Ecto neural progenitor cell (in vitro differentiated cells): ENCODE data around the gene BAZ2B.

Source experiments
- DNase-seq: peaks from one replicate; pipeline ENCODE4 v3.0.0-alpha.2; 2018; ENCODE audit warnings: low spot score

Gene BAZ2B

DNA sequence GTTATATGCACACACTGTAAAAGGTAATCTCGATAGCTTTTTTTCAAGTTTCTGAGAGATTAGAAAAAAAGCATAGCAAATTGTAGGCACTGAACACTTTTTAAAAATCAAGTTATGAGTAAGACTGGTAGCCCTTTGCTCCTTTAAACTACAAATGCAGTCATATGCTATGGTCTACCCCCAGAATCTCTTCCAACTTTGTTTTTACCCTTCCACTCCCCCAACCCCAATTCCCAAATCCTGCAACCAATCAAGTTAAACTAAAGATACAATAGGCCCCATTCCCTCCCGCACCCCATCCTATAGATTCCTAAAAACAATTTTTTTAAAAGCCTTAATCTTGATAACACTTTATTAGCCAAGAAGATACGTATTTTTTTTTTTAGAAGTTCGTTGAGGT lies 752 bp upstream of the BAZ2B start:
- DNase-seq = no peak

DNA sequence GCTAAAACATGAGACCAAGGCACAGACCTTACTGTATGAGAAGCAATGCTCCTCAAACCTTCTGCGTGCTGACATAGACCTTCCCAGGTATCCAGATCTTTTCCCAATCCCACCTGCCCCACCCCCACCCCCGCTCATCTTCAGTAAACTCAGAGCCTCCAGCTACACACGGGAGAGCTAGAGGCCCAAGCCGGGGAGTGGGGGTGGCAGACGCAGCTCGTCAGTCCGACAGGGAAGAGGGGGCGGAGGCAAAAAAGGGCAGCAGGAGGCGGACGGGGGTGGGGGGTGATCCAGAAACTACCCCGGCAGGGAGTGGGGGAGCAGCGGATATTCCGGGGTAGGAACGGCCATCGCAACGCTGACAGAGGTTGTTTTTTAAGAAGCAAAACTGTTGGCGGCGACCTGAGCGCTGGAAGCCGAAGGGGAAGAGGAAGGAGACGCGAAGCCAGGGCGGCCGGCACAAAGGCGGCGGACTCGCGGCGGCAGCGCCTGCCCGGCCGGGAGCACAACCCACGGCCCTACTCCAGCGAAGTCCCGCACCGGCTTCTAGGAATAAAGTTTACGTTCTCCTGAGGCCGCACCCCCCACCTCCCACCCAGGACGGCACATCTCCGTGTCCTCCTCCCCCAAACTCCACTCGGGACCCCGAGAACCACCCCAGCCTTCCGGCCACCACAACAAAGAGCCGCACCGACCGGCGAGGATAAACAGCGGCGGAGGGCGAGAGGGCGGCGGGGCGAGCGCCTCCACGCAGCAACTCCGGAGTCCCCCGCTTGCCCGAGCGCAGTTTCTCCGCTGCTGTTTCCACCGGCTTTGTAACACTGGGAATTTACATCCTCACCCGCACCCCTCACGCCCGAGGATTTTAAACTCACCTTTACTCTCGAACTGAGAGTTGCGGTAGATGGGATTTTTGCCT lies 722 bp downstream of the BAZ2B start:
- peak; percentile 90 for DNase-seq

DNA sequence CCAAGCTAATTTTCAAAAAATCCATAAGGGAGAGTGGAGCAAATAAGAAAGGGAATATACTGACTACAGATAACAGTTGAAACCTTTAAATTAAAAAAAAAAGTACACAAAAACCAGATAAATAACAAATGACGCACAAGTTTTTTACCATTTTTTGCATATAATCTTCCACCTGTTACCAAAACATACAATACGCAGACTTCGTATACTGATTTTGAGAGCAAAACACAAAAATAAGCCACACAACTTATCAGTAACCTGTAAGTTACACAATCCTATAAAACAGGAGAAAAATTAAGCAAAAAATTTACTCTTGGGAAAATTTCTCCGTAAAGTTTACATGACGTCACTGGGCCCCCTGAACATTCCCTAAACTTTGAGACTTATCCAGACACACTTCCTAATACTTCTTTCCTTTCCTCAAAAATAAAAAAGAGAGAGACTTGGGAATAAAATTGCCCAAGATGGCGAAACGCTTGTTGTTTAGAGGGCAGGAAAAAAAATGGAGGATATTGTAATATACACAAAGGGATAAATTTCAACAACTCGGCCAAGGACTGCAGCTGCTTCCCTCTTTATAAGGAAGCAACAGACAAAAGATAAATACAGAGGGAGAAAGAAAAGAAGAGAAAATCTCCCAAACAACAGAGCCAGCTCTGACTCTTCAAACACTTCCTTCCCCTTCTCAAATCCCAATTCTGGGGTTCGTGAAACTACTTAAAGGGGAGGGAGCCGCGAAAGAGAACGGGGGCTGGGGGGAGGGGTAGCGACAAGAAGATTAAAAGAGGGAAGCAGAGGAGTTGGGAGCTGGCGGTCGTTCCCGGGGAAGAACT lies 1.6 kb downstream of the BAZ2B start:
- DNase-seq = no peak

DNA sequence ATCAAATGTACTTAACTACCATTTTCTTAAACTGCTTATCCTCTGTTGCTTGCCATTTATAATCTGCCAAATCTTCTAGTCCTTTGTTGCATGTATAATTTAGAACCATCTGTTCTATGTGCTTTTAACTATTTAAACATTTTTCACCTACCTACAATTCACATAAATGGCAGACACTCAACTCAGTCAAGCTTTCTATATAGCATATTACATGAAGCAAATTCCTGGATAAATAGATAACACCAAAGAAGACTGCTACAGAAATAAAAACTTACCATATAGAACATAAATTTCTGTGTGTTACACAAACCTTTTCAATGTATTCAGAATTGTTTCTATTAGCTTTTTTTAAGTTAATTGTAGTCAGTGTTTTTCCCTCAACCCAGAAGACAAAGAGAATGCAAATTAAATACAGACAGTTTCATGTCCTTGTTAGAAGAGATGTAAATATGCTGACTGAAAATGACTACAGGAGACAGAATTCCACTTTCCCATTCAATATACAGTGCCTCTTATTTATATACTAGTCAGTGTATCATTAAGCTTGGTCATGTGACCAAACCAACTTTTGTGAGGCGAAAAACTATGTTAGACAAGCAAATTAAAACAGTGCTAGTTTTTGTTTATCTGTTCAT lies 2.6 kb downstream of the BAZ2B start:
- no peak for DNase-seq

DNA sequence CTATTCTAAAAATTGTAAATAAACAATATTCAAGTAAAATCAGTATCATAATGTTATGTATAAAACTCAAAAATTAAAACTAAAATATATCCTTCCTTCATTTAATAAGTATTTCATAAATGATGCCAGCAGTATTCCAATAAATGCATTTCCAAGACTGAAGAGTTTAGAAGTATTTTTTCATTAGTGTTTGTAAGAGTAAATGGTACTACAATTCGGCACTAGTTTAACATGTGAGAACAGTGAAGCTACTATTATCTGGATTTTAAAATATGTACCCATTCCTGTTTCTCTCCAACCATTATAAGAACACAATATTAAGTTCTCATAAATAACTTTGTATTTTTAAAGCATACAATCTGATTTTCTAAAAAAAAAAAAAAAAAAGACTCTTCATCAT lies 3.3 kb downstream of the BAZ2B start:
- no peak for DNase-seq

DNA sequence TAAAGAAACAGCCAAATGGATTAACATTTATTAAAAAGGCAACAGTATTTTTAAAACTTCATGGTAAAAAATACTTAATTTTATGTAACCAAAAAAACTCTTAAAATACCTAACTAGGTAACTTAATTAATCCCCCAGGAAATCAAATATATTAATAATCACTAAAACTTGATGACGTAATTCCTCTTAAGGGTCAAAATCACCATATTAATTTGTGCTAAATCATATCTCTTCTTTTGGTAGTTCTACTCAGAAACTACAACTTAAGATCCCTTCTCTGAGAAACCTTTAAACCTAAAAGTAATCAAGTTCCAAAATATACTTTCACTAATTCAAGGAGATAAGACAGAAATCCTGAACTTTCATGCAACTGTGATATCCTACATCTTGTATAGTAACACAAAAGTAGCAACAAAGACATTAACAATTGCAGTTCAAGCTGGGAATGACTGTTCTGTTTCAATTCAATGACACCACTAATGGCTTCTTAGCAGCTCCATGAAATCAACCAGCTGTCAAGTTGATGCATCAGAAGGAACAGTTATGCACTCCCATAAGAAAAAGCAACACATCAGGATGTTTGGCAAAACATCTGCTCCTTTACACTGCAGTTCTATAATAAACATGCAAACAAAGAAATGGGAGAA lies 4.0 kb downstream of the BAZ2B start:
- DNase-seq = no peak

DNA sequence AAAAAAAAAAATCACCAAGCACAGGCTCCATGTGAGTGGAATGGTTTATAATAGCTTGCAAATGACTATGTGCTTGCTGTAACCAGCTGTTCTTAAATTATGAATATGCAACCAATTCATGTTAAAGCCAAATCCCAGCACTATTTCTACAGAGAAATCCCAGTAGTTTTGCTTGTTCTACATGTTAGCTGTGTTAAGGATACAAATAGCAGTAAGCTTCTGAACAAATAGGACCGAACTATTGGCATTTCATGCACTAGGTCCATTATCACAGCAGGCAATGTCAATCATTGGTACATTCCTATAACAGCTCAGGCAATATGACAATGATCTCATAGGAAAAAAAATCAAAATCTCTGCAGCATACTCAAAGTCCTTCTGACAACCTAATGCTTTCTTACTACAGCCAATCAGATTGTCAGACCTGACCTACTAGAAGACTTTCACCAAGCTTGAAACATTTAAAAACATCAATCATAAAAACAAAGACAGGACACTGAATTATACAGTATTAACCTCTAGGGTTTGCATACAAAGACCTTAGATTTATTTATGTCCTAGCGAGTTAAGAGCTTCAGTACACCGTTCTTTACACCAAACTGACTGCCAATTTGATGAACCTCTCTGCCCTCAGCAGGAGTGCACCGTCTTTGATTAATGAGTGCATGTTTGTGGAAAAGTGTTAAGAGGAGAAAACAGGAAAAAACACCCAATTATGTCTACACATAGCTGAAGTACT lies 6.4 kb downstream of the BAZ2B start:
- no peak for DNase-seq

DNA sequence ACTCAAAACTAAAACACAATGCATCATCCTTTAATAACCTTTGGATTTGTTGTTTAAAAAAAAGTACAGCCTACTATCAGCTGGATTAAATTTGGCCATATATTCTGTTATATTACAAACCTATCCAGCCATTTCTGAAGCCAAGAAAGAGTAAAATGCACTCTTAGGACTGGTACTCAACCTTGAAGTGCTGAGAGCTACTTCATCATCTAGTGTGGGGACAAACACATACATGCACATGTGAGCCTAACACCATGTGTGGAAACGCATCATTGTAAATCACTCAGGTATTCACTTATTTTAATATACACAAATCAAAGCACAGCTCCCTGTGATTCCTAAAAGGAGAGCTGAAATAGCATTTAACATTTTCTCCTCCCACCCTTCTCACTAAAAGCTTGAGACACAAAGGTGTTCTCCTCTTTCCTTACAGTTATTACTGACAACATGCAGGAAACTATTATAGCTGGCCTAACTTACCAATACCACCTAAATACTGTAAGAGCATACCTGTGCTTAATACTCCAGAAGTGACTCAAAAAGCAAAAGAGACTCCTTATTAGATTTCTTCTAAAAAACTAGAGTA lies 7.5 kb downstream of the BAZ2B start:
- DNase-seq = no peak

DNA sequence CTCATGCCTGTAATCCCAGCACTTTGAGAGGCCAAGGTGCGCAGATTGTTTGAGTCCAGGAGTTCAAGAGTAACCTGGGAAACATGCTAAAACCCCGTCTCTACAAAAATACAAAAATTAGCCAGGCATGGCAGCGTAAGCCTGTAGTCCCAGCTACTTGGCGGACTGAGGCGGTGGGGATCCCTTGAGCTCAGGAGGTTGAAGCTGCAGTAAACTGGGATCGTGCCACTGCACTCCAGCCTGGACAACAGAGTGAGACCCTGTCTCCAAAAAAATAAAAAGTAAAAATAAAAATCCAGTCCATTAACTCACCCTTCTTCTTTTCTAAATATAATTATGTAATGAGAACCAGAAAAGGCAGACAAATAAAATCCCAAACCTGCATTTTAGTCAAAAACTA lies 8.2 kb downstream of the BAZ2B start:
- DNase-seq = no peak

DNA sequence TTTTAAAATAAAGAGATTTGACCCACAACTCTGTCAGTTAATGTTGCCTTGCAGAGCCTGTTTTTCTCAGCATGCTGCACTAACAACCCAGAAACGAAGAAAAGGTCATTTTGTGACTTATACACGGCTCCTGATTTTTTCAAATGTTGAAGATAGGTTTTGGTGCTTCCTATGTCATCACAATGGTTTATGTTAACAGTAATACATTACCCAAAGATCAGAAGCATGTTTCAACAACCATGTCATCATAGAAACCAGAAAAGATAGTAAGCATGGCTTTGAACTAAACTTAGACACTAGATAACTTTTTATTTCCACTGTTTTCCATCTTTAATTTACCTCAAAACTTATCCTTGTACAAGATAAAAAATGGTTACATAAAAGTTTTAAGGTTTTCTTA lies 10.1 kb downstream of the BAZ2B start:
- no peak for DNase-seq

DNA sequence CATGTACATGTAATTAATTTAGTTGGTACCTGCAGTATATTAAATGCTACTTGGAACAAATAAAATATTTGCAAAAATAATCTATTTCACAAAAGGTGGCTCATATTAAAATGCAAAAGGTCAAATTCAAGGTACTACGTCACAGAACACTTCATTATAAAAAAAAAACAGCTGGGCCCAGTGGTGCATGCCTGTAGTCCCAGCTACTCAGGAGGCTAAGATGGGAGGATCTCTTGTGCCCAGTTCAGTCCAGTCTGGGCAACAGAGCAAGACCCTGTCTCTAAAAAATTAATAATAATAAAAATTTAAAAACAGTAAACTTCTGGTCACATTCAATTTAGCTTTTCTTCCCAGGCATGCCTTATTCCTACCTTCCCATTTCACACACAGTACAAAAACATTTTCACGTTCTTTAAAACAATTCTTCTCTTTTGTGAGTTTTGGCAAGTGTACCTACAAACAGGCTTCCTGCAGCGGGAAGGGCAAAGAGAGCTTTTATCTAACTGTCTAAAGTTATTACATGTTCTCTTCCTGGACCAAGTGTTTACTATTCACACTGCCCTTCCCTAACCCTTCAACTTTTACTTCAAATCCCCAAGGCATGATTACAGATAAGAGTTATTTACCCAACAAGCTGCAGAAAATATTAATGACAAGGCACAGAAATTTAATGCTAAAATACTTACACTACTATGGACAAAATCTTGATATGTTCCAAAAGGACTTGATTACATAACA lies 10.7 kb downstream of the BAZ2B start:
- no peak for DNase-seq

DNA sequence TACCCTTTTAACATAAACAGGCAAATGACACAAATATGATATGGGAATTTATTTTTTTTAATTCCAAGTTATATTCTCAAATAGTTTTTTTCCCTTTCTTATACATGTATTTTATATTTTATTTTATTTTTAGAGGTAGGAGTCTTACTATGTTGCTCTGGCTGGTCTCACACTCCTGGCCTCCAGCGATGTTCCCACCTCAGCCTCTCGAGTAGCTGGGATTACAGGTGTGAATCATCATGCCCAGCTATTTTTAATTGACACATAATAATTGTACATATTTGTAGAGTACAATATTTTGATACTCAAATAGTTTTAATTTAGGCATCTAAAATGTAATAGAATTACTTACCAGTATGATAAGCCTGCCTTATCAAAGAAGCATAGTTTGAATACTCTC lies 12.2 kb downstream of the BAZ2B start:
- no peak for DNase-seq

DNA sequence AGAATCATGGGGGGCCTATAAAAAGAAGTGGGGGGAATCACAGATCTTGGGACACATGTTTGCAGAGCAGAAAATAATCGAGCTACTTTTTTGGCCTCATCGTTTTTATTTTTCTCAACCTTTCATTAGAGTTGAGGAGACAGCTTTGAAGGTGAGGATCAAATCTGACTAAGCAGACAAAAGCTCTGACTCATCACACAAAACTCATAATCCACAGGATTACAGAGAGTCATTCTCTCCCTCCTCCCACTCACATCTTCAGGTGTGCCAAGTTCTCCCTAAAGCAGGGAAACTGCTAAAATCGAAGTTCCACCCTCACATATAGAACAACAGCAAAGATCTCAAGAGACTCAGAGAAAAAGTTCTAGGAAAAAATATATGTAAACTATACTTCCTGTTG lies 15.6 kb downstream of the BAZ2B start:
- DNase-seq = no peak

DNA sequence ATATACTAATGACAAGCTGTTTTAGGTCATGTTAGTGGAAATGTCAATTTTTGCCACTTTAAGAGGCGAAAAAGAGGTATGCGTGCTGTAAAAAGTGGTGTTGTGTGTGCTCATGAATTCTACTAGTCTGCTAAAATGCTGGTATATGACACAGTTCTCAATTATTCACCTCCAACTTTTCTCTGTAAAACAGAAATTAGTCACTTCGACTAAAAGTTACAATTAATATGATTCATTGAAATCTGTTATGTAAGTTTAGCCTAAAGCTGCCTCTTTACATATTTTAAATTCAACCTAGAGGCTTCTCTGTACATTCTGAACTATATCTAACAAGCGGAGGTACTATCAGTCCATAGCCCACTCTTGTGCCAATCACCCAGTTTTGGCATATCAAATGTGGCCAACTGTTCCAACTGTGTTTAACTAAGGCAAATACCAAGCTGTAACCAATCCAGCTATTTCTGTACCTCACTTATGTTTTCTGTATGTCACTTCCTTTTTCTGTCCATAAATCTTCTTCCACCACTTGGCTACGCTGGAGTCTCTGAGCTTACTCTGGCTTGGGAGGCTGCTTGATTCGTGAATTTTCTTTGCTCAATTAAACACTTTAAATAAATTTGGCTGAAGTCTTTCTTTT lies 20.8 kb downstream of the BAZ2B start:
- DNase-seq = no peak

DNA sequence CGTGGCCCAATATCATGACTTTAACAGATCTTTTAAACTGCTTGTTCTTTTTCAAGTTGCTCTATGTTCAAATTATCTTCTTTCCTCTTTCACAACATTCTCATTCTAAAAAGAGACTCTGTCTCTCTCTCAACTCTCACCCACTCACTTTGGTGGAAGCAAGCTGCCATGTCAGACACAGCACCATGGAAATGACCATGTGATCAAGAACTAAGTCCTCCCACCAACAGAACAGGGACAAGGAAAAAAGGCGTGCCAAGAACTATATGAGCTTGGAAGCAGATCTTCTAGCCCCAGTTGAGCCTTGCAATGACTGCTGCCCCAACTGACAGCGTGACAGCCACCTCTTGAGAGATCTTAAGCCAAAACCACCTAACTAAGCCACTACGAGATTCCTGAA lies 23.9 kb downstream of the BAZ2B start:
- DNase-seq = no peak

DNA sequence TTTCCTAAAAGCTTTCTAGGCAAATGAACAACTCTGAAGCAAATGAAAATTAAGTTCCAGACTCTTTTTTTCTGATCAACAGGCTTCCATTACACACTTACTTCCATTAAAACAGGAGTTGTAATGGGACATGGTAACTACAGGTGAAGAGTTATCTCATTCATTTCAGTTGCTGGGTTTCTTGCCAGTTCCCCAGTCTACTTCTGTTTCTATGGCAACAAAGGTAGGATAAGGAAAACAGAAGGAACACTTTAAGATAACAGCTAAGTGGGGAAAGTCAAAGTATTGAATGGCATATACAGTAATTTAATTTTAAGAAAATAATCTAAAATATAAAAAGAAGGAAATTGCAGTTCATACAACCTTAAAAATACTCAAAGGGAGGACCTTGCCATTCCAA lies 25.1 kb downstream of the BAZ2B start:
- DNase-seq = no peak

DNA sequence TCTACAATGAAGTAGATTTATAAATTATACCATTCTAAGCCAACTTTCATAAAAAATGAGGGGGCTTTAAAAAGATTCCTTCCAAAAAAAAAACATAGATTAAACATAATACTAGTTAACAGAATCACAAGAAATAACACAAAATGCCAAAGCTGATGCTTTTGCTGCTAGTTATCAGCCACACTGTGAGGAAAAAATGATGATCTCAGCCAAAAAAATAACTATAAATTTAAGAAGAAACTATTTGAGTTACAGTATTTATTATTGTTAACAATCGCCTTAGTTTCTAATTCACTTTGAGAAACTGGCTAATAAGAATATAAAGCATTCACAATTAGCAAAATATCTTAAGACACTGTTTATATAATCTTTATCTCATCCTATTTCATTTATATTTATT lies 27.1 kb downstream of the BAZ2B start:
- no peak for DNase-seq

DNA sequence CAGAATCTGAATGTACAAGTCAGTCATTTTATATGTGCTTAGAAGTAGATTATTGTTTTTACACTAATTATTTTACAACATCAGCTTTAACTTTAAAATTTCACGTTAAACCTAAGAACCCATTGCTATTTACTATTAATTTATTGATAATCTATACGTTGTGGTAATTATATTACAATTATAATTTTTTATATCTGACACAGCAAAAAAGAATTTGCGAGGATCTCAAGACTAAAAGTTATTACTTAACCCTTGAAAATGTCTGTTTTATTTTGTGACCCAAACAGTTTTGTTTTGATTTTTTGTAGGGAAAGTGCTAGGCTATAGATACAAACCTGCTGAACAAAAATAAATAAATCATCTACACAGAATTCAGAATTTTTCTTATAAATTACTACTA lies 30.3 kb downstream of the BAZ2B start:
- DNase-seq = no peak

DNA sequence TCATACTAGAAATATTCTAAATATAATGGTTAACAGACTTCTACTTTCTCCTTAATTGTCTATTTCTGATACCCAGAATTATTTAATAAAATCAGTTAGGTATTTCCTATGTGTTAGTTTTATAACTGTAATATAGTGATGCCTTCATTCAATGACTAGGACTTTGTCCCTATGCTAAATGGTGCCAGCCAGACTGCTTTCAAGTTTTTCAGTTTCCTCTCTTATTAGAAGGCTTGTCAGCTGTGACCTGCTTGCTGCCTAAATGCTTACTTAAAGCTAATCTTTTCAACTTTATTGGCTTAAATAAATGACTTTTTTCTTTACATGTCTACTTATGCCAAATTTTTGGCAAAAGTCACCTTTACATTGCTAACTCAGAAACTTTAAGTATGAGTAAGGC lies 30.7 kb downstream of the BAZ2B start:
- DNase-seq = no peak

DNA sequence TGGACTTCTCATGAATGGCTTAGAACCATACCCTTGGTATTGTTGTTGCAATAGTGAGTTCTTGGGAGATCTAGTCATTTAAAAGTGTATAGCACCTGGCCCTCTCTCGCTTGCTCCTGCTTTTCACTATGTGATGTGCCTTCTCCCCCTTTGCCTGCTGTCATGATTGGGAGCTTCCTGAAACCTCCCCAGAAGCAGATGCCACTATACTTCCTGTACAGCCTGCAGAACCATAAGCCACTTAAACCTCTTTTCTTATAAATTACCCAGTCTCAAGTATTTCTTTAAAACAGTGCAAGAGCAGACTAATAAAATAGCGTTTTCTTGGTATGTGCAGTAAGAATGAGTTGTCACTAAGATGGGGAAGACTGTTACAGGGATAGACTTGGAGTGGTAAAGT lies 31.6 kb downstream of the BAZ2B start:
- no peak for DNase-seq
